Ramos (cell line): Measurements from ENCODE around the gene OBSCN.

Experiments used
- in situ Hi-C: fragments of 300-500 bp; cut with MboI; formaldehyde crosslinking; loops from one replicate; pipeline ENCODE4 v1.14.3; 2022; ENCODE audit warnings: low sequenced_read_pairs; ENCODE audit not compliant: unreplicated experiment

OBSCN gene

GRCh38 chr1:228168563-228169270 is 39.1 kb upstream of the OBSCN start:
- in situ Hi-C loops, result no loop called here

- in situ Hi-C loops, result no loop called here
These were observed 38.5 kb upstream of the OBSCN start for GRCh38 chr1:228169345-228169744.

DNA sequence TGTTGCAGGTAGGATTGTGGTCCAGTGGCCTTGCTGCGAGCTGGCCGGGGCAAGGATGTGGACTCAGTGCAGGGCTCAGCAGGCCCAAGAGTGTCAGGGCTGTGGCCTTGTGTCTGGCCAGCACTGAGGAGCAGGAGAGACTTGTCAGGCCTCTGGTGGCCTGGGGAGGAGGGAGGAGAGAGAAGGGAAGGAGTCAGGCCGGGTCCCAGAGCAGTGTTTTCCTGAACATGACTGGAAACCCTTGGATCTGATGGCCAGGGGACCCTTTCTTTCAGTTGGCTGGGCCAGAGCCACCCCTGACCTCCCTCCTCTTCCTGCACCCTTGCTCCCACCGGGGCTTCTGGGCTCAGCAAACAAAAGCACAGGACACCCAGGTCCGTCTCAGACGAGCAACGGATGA is 37.2 kb upstream of the OBSCN start:
- in situ Hi-C loops, result loop anchor here (10.0 kb wide), 1 partner anchor 46 kb away; no protein-coding TSS in a partner anchor

DNA sequence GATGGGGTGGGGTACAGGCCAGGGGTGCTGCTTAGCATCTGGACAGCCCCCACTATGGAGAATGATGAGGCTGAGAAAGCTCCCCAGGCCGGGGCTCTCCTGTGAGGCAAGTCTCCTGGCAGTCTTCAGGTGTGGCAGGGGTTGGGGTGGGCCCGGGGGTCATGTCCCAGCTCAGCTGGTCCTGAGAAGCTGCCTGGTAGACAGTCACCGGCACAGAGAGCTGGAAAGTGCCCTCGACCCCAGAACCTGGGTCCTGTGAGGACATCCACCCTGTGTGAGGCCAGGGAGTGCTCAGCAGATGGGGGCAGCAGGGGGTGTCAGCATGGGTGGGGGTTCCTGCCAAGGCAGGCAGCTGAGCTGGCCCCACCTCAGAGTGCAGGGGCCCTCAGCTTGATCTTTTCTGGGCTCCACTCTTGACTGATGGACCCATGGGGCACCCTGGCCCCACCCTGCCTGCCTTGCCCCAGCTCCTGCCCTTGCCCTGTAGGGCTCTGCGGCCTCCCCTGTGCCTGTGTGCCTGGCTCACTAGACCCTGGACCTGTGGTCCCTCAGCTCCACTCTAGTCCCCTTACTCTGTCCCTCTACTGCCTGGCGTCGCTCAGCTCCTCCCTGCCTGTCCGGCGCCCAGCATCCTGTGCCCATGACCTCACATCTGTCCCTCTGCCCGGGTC is 36.5 kb upstream of the OBSCN start:
- in situ Hi-C loops, result loop anchor here (10.0 kb wide), 1 partner anchor 47 kb away; no protein-coding TSS in a partner anchor

DNA sequence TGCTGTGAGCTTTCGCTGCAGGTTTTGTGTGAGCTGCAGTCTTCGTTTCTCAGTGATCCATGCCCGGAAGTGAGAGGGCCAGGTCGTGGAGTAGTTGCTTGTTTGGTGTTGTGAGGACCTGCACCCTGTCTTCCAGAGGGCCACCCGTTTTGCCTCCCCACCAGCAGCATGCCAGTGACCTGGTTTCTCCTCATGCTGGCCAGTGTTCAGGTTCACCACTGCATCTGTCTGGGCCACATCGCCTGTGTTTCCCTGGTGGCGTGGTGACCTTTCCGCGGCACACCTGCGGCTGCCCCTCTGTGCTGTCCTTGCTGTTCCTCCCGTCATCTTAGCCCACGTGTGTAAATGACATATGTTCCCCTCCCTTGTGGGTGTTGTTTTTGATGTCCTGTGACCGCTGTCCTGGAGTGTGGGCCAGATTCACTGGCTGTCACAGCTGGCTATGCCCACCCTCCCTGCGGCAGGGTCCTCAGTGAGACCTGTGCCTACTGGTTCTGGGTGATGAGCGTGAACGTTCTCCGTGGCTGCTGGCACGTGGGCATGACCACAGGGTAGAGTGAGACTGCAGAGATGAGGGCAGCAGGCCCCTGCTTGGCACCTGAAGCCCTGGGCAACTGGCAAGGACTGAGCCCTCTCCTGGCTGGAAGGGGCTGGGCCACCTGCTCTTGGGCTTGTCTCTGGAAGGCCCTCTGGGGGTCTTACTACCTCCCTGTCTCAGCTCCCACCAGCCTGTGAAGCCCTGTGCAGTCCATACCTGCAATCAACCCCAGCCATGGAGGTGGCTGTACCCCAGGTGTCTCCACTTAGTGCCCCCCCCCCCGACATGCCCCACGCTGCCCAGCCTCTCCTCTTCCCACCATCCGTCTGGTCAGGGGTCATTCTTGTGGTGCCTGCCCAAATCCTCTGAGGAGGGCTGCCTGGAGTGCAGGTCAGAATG is 35.0 kb upstream of the OBSCN start:
- in situ Hi-C loops, result loop anchor here (10.0 kb wide), 1 partner anchor 48 kb away; no protein-coding TSS in a partner anchor

DNA sequence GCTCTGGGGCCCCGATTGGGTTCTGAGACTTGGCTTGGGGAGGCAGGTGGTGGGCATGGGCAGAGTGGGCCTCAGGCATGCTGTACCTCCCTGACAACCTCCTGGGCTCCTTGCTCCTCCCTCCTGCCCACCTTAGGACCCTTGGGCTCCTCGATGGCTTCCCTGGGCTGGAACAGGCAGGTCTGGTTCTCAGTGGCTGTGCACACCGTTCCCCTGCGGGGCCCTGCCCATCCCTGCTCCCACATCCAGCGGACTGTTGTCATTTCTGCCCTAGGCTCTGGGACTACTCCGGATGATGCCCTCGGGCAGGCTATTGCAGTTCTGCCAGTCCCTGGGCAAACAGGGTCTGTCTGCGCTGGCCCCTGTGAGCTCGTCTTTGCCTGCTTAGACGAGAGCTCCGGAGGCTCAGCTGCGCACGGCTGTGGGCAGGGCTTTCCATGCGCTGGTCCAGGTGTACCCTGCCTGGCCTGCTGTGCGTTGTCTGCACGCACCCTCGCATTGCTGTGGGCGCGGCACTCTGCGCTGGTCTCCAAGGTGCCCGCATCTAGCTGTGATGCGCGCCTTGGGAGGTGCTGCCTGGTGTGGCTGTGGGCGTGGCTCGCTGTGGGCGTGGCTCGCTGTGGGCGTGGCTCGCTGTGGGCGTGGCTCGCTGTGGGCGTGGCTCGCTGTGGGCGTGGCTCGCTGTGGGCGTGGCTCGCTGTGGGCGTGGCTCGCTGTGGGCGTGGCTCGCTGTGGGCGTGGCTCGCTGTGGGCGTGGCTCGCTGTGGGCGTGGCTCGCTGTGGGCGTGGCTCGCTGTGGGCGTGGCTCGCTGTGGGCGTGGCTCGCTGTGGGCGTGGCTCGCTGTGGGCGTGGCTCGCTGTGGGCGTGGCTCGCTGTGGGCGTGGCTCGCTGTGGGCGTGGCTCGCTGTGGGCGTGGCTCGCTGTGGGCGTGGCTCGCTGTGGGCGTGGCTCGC is 34.0 kb upstream of the OBSCN start:
- in situ Hi-C loops, result loop anchor here (10.0 kb wide), 1 partner anchor 49 kb away; no protein-coding TSS in a partner anchor

DNA sequence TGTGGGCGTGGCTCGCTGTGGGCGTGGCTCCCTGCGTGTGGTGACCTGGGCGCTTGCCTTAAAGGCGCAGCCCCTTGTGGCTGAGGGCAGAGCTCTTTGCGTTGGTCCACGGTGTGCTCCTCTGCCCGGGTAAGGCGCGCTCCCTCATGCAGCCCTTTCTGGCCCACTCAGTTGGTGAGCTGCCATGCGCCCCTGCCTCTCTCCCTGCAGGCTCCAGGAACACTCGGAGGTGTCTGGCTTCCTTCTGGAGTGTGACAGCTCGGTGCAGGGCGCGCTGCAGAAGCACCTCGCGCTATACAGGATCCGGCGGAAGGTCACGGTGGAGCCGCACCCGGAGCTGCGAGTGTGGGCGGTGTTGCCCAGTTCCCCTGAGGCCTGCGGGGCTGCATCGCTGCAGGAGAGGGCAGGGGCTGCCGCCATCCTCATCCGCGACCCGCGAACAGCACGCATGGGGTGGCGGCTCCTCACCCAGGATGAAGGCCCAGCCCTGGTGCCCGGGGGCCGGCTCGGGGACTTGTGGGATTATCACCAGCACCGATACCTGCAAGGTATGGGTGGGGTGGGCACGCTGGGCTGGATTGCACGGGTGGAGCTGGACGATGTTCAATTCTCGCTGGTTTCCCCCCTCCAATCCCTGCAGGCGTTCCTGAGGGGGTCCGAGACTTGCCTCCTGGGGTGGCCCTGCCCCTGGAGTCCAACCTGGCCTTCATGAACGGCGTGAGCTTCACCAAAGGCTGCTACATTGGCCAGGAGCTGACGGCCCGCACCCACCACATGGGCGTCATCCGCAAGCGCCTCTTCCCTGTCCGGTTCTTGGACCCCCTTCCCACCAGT is 33.1 kb upstream of the OBSCN start:
- in situ Hi-C loops, result loop anchor here (10.0 kb wide), 1 partner anchor 50 kb away; no protein-coding TSS in a partner anchor

- in situ Hi-C loops, result loop anchor here (10.0 kb wide), 1 partner anchor 51 kb away; no protein-coding TSS in a partner anchor
These were observed 32.4 kb upstream of the OBSCN start for GRCh38 chr1:228175316-228176023.

DNA sequence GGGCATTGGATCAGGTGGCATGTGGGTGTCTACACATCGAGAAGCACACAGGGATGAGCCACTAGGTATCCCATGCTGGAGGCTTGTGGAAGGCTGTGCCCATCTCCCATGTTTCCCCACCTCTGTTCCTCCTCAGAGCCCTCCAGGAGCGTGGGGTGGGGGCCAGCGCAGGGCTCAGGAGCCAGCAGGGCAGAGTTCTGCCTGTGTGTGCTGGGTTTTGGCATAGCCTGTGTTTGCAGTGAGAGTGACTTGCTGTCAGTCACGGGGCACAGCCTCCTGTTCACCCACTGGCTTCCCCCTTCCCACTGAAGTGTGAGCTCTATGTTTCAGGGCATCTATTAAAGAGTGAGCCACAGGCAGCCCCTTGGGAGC is 31.8 kb upstream of the OBSCN start:
- in situ Hi-C loops, result loop anchor here (10.0 kb wide), 1 partner anchor 51 kb away; no protein-coding TSS in a partner anchor

DNA sequence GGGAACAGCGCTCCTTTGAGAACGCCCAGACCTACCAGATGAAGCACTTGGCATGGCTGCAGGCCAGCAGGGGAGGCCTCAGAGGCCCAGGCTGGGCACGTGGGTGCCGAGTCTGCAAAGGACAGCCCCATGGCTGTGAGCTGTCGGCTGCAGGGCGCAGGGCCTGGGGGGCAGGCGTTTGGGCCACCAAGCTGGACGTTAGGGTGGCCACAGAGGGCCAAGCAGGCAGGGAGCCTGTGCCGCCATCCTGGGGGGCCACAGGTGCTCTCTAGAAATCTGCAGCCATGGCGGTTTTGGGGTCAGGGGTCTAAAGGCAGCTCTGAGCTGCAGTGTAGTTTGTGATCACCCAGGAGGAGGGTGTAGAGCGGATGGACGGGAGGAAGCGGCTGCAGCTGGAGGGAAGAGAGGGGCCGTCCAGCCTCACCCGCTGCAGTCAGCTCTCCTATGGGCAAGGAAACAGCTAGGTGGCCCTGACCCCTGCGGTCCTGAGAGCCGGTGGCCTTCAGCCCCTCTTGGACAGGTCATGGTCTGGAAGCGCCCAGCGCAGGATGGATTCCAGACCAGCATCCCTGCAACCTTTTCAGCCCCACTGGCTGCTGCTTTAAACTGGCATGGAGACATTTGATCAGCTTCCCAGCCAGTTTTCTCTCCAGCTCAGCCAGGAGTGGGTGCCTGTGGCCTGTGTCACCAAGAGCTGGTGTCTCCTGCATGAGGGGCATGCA is 31.2 kb upstream of the OBSCN start:
- in situ Hi-C loops, result loop anchor here (10.0 kb wide), 1 partner anchor 52 kb away; no protein-coding TSS in a partner anchor

DNA sequence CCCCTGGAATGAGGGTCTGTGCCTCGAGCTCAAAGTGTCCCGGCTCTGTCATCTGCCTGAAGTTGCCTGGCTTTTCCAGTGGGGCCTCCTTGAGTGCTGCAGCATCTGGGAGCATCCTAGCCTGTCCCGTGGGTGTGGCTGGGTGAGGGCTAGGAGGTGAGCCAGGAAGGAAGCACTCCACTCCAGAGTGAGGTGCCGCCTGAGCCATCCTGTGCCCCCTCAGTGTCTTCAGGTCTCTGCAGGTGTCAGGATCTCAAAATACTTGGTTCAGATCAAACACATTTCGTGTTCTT is 30.7 kb upstream of the OBSCN start:
- in situ Hi-C loops, result loop anchor here (10.0 kb wide), 1 partner anchor 52 kb away; no protein-coding TSS in a partner anchor

DNA sequence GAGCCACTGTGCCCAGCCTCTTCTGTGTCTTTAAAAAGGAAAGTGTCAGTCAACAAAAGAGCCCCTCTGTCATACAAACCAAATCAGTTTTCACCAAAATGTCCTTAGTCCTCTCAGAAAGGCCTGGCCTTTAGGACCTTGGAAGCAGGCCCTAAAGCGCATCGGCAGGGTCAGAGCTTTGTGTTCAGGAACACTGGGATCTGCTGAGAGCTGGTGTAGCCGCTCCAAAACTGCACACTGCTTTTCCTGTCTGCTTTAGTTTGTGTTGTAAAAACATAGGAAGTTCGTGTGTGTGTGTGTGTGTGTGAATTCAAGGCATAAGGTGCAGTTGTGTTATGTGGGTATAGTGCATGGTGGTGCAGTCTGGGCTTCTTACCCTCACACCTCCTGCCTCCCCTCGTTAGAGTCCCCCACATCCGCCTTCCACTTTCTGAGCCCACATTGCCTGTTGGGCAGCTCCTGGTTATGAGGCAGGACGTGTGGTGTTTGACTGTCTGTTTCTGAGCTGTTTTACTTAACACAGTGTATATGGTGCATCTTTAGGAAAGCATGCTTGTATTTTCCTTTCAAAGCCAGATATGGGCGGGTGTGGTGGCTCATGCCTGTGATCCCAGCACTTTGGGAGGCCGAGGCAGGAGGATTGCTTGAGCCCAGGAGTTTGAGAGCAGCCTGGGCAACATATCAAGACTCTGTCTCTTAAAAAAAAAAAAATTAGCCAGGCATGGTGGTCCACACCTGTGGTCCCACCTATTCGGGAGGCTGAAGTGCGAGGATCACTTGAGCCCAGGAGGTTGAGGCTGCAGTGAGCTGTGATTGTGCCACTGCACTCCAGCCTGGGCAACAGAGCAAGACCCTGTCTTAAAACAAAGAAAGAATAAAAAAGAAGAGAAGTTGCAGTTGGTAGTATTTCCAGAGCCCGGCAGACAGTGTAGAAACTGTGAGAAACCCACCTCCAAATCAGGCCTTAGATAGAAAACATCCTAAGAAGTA is 29.8 kb upstream of the OBSCN start:
- in situ Hi-C loops, result loop anchor here (10.0 kb wide), 1 partner anchor 53 kb away; no protein-coding TSS in a partner anchor

DNA sequence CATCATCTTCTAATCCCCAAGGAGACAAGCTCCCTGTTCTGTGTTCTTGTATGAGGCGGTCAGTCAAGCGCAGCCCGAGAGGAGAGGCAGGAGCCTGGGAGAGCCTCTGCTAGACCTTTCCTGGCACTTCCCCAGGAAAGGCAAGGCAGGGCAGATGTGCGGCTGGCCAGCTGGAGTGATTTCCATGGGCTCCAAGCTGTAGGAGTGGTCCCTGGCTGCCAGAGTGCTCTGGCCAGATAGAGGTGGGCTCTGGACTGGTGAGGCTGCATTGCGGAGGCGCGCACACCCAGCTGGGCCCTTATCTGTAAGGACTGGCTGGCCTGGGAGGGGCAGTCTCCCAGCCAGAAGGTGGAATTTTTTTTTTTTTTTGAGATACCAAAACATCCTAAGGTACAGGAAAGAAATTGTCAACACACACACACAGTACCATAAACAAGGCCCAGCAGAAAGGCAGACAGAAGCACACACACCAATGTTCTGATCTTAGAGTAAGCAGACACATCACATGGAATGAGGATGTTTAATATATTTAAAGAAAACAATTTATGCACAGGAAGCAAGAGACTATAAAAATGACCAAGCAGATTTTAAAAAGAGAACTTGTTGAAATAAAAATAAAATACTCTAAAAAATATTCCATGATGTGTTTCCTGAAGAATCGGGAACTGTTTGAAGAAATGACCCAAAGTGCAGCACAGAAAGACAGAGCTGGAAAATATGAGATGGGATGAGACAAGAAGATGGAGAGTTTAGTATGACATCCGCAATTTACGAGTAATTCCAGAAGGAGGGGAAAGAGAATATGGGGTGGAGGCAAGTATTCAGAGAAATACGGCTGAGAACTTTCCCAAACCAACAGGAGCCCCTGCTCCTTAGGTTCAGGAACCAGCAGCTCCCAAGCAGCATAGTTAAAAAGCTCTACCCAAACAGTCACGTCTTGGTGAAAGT is 28.8 kb upstream of the OBSCN start:
- in situ Hi-C loops, result loop anchor here (10.0 kb wide), 1 partner anchor 54 kb away; no protein-coding TSS in a partner anchor

GRCh38 chr1:228180271-228180958 is 27.4 kb upstream of the OBSCN start:
- in situ Hi-C loops, result no loop called here
